ENCODE measurements around the gene CAPS2. TPM values are rescaled to one million over a fixed set of nuclear protein-coding genes. Genes with fewer than 3 reads are reported as not detected.

CAPS2 gene
- total RNA-seq, 1 experiment from 2014 or later: 18.3 TPM

GRCh38 chr12:75257510-75257909 lies 72.6 kb downstream of the CAPS2 start:
- H3K4me2 ChIP-seq (ENCODE audit: low read length): no peak overlapping the region
- intact Hi-C loops (cut with micrococcal nuclease): no loop called here
- no peak overlapping the region for H2AFZ ChIP-seq (ENCODE audit: low read depth, low read length, poor library complexity, severe bottlenecking)

GRCh38 chr12:75245108-75245507 lies 85.0 kb downstream of the CAPS2 start:
- Histone ChIP-seq H3K79me2 (ENCODE audit: insufficient read depth, low read length) (no peaks in the 10 kb centered on the region), H3K9ac (ENCODE audit: low read length) (no peak overlapping the region), H3K27ac (ENCODE audit: low read depth, low read length) (no peak overlapping the region), H2AFZ (ENCODE audit: low read depth, low read length, poor library complexity, severe bottlenecking) (peak overlapping the region; percentile 2), H4K20me1 (ENCODE audit: insufficient read depth) (no peaks in the 10 kb centered on the region), H3K4me2 (ENCODE audit: low read length) (no peak overlapping the region), H3K4me1 (ENCODE audit: control insufficient read depth in 1 of 2, insufficient read depth in 2 of 2, low read length in 2 of 2) (no peaks in the 10 kb centered on the region), H3K36me3 (ENCODE audit: control insufficient read depth in 1 of 2, insufficient read depth in 2 of 2, low read length in 2 of 2) (no peaks in the 10 kb centered on the region; a peak in 1 of 4 replicates), H3K9me2 (ENCODE audit: insufficient read depth) (no peaks in the 10 kb centered on the region), H3K4me3 (replicated peaks in 1 of 2; ENCODE audit: low read depth in 1 of 2, low read length in 2 of 2) (no peak overlapping the region), H3K9me3 (ENCODE audit: control insufficient read depth in 1 of 2, insufficient read depth in 1 of 2, low read depth in 1 of 2, low read length in 2 of 2) (peaks cover 0 to 4% of the 10 kb centered on the region in 2 experiments; a peak in 1 of 4 replicates), H3K27me3 (ENCODE audit: insufficient read depth, low read length) (no peaks in the 10 kb centered on the region)
- RAD21 ChIA-PET (ENCODE audit: low non-redundant PET in 1 of 2, low total read pairs in 2 of 2, uncharacterized antibody in 2 of 2, unreplicated experiment in 2 of 2): no interaction called here
- no peak for DNase-seq (ENCODE audit: low read depth, low spot score)
- CTCF ChIA-PET: no interaction called here
- POLR2A ChIA-PET: no interaction called here
- BruUV-seq (replicated peaks): no TSS peak
- no peak for ATAC-seq
- intact Hi-C loops (cut with micrococcal nuclease): no loop called here
- TF ChIP-seq RAD21 (IDR thresholded peaks at IDR 0.05; ENCODE audit: low read depth) (no peak), POLR2A (IDR thresholded peaks at IDR 0.05; ENCODE audit: borderline replicate concordance, extremely low read depth, insufficient read depth, insufficient read length) (no peak), JUND (IDR thresholded peaks at IDR 0.05) (no peak), EZH2phosphoT487 (IDR thresholded peaks at IDR 0.05; ENCODE audit: borderline replicate concordance) (no peak), ATF3 (IDR thresholded peaks at IDR 0.05) (no peak), YY1 (IDR thresholded peaks at IDR 0.05; ENCODE audit: extremely low read depth, insufficient replicate concordance, low read depth, low read length) (no peak), MAX (IDR thresholded peaks at IDR 0.05) (no peak), REST (IDR thresholded peaks at IDR 0.05; ENCODE audit: low read depth) (no peak), FOSL1 (IDR thresholded peaks at IDR 0.05; ENCODE audit: low read depth) (no peak), ZNF274 (IDR thresholded peaks at IDR 0.05; ENCODE audit: low read depth, low read length) (no peak), TCF7L2 (IDR thresholded peaks at IDR 0.05; ENCODE audit: borderline replicate concordance, extremely low read depth, insufficient read depth, insufficient read length) (no peak), CEBPB (IDR thresholded peaks at IDR 0.05; ENCODE audit: low read depth) (no peak), ELF1 (IDR thresholded peaks at IDR 0.05; ENCODE audit: borderline replicate concordance, low read depth) (no peak), SIN3A (IDR thresholded peaks at IDR 0.05; ENCODE audit: low read depth) (no peak)

More at GRCh38 chr12:75257510-75257909, 72.6 kb downstream of the CAPS2 start:
- POLR2A ChIA-PET: no interaction called here
- Histone ChIP-seq H3K9me3 (ENCODE audit: control insufficient read depth in 1 of 2, insufficient read depth in 1 of 2, low read depth in 1 of 2, low read length in 2 of 2) (peaks cover 0 to 4% of the 10 kb centered on the region in 2 experiments; a peak in 1 of 4 replicates), H3K9ac (ENCODE audit: low read length) (no peak overlapping the region), H3K9me2 (ENCODE audit: insufficient read depth) (no peaks in the 10 kb centered on the region), H3K4me1 (ENCODE audit: control insufficient read depth in 1 of 2, insufficient read depth in 2 of 2, low read length in 2 of 2) (no peaks in the 10 kb centered on the region), H3K27ac (ENCODE audit: low read depth, low read length) (no peak overlapping the region), H3K27me3 (ENCODE audit: insufficient read depth, low read length) (no peaks in the 10 kb centered on the region), H3K4me3 (replicated peaks in 1 of 2; ENCODE audit: low read depth in 1 of 2, low read length in 2 of 2) (no peak overlapping the region), H3K79me2 (ENCODE audit: insufficient read depth, low read length) (no peaks in the 10 kb centered on the region), H4K20me1 (ENCODE audit: insufficient read depth) (no peaks in the 10 kb centered on the region), H3K36me3 (ENCODE audit: control insufficient read depth in 1 of 2, insufficient read depth in 2 of 2, low read length in 2 of 2) (no peaks in the 10 kb centered on the region)
- RAD21 ChIA-PET (ENCODE audit: low non-redundant PET in 1 of 2, low total read pairs in 2 of 2, uncharacterized antibody in 2 of 2, unreplicated experiment in 2 of 2): no interaction called here
- CTCF ChIA-PET: no interaction called here
- no TSS peak for BruUV-seq (replicated peaks)
- DNase-seq (ENCODE audit: low read depth, low spot score) (no peak), ATAC-seq (no peak)
- TF ChIP-seq ELF1 (IDR thresholded peaks at IDR 0.05; ENCODE audit: borderline replicate concordance, low read depth) (no peak), POLR2A (IDR thresholded peaks at IDR 0.05; ENCODE audit: borderline replicate concordance, extremely low read depth, insufficient read depth, insufficient read length) (no peak), SIN3A (IDR thresholded peaks at IDR 0.05; ENCODE audit: low read depth) (no peak), RAD21 (IDR thresholded peaks at IDR 0.05; ENCODE audit: low read depth) (no peak)
